Mucosa of descending colon (tissue), 3 donors: ENCODE results near the gene PF4V1. TPM values are rescaled to one million over a fixed set of nuclear protein-coding genes. Genes with fewer than 3 reads are reported as not detected.

Experiments used
- ATAC-seq: fragments of 200-7000 bp; cut with Tn5 transposase; one replicate; pipeline ENCODE4 v1.9.1; 2020; ENCODE audit warnings: mild to moderate bottlenecking, moderate library complexity
- DNase-seq, 3 donors: peaks; one replicate each; pipeline ENCODE4 v3.0.0-alpha.2; 2020
- H3K36me3 ChIP-seq: fragments of 200-600 bp; one replicate; pipeline ENCODE4 v1.8.0; 2021; ENCODE audit warnings: low read depth, mild to moderate bottlenecking
- H3K4me1 ChIP-seq: fragments of 200-600 bp; one replicate; pipeline ENCODE4 v1.8.0; 2021; ENCODE audit warnings: low read depth, mild to moderate bottlenecking
- H3K4me3 ChIP-seq: fragments of 200-600 bp; one replicate; pipeline ENCODE4 v1.8.0; 2021; ENCODE audit warnings: mild to moderate bottlenecking
- H3K9me3 ChIP-seq: fragments of 200-600 bp; one replicate; pipeline ENCODE4 v1.8.0; 2021; ENCODE audit warnings: mild to moderate bottlenecking
- CTCF ChIP-seq: fragments of 200-600 bp; IDR thresholded peaks from one replicate; pipeline ENCODE4 v1.8.0; 2022; ENCODE audit warnings: antibody characterized with exemption, mild to moderate bottlenecking
- intact Hi-C, 2 donors: fragments of 100-400 bp; cut with DNase I in 1 of 2; cut with micrococcal nuclease in 1 of 2; formaldehyde crosslinking; loops; one replicate each; pipeline versions ENCODE4 v1.11.0 to v1.11.1; 2022; cut with DNase I, micrococcal nuclease
- total RNA-seq, 3 donors: library from RNA; stranded (reverse); fragmentation: NEBNext Ultra II Directional in 2 of 3; extraction: Animal tissue kit (Norgen Biotek cat#: 25700) in 2 of 3; gene quantifications; one replicate each; pipeline versions ENCODE4 v1.2.1 to v1.2.4, GENCODE V29; 2021 to 2023
- donor health status: DM: no; HTN: no; CAD: no; lungs with moderate emphysema.
- donor health status: DM: no; HTN: no; CAD: no.
- donor health status: DM: no; HTN: yes; CAD: no.

Gene PF4V1
- total RNA-seq, 3 donors from 2014 or later = not detected

DNA sequence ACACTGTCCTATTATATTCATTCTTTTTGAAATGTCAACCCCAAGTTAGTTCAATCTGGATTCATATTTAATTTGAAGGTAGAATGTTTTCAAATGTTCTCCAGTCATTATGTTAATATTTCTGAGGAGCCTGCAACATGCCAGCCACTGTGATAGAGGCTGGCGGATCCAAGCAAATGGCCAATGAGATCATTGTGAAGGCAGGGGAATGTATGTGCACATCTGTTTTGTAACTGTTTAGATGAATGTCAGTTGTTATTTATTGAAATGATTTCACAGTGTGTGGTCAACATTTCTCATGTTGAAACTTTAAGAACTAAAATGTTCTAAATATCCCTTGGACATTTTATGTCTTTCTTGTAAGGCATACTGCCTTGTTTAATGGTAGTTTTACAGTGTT is 17.7 kb downstream of the PF4V1 start:
- DNase-seq = no peak
- TF ChIP-seq CTCF = no peak
- Histone ChIP-seq H3K4me1 (no peaks in the 10 kb centered on the region), H3K36me3 (no peaks in the 10 kb centered on the region), H3K4me3 (no peak overlapping the region), H3K9me3 (no peaks in the 10 kb centered on the region)
- intact Hi-C loops = no loop called here
- ATAC-seq = no peak

- intact Hi-C loops = no loop called here
- Histone ChIP-seq H3K4me1 (no peaks in the 10 kb centered on the region), H3K4me3 (no peak overlapping the region), H3K9me3 (no peaks in the 10 kb centered on the region), H3K36me3 (no peaks in the 10 kb centered on the region)
- DNase-seq (no peak), ATAC-seq (no peak)
- TF ChIP-seq CTCF = no peak
These were observed 18.6 kb downstream of the PF4V1 start for GRCh38 chr4:73871511-73872310.

DNA sequence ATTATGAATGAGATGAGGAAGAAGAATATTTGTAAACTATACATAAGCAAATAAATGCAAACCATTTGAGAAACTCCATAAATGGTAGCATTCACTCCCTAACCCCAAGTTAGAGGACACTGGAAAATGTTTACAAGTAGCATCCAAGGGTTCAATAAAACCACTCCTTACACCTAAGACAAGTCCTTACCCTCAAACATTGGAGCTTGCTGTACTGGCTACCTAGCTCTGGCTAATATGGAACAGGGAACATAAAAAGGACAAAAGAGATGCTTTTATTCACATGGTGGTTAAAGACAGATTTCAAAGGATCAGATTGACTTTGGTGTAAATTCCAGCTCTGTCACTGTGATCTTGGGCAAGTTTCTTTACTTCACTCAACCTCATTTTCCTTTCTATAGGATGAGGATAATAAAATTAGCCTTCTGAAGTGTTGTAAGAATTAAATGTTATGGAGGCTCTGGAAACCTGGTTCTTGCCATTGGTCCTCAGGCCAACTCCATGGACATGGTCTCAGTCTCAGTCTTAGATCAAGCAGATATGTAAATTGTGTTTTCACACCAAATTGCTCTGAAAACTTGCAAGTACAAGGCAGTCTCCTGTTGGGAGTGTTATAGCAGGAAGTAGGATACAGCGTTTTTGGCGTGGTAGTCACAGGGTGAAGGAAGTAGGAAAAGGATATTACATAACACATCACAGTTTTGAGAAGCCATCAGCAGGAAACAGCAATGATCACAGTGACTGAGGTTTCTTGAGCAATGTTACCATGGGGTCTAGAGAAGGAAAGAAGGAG is 19.4 kb downstream of the PF4V1 start:
- no peak for DNase-seq

GRCh38 chr4:73874386-73874785 is 21.3 kb downstream of the PF4V1 start:
- intact Hi-C loops = no loop called here
- Histone ChIP-seq H3K4me3 (no peak overlapping the region), H3K9me3 (no peaks in the 10 kb centered on the region), H3K4me1 (no peaks in the 10 kb centered on the region), H3K36me3 (no peaks in the 10 kb centered on the region)
- DNase-seq = no peak
- TF ChIP-seq CTCF = no peak
- no peak for ATAC-seq

More for the DNA sequence above, 19.4 kb downstream of the PF4V1 start:
- no peaks in the 10 kb centered on the region for H3K4me1 ChIP-seq
- H3K9me3 ChIP-seq = no peaks in the 10 kb centered on the region
- H3K36me3 ChIP-seq = no peaks in the 10 kb centered on the region
- intact Hi-C loops = no loop called here
- no peak overlapping the region for H3K4me3 ChIP-seq
- TF ChIP-seq CTCF = no peak
- ATAC-seq = peak; percentile 7

GRCh38 chr4:73875401-73875800 is 22.3 kb downstream of the PF4V1 start:
- H3K9me3 ChIP-seq = no peaks in the 10 kb centered on the region
- intact Hi-C loops = no loop called here
- no peaks in the 10 kb centered on the region for H3K4me1 ChIP-seq
- DNase-seq (no peak), ATAC-seq (no peak)
- no peak for TF ChIP-seq CTCF
- no peaks in the 10 kb centered on the region for H3K36me3 ChIP-seq
- H3K4me3 ChIP-seq = no peak overlapping the region
